BLaER1 (cell line): ENCODE results near the gene ZMAT3.

Source experiments
- H3K27ac ChIP-seq: shearing (Covaris generic); formaldehyde crosslinking; 2 replicates; pipeline ENCODE4 v1.8.1; 2022
- H3K27me3 ChIP-seq: shearing (Covaris generic); formaldehyde crosslinking; 2 replicates; pipeline ENCODE4 v1.8.1; 2022
- H3K36me3 ChIP-seq: shearing (Covaris generic); formaldehyde crosslinking; 2 replicates; pipeline ENCODE4 v1.8.1; 2022
- H3K4me1 ChIP-seq: shearing (Covaris generic); formaldehyde crosslinking; 2 replicates; pipeline ENCODE4 v1.8.1; 2022
- H3K4me2 ChIP-seq: shearing (Covaris generic); formaldehyde crosslinking; 2 replicates; pipeline ENCODE4 v1.8.1; 2022
- H3K4me3 ChIP-seq: shearing (Covaris generic); formaldehyde crosslinking; 2 replicates; pipeline ENCODE4 v1.8.1; 2022
- H3K9ac ChIP-seq: shearing (Covaris generic); formaldehyde crosslinking; 2 replicates; pipeline ENCODE4 v1.8.1; 2022
- H3K9me3 ChIP-seq: shearing (Covaris generic); formaldehyde crosslinking; 2 replicates; pipeline ENCODE4 v1.8.1; 2022
- H4K20me1 ChIP-seq: shearing (Covaris generic); formaldehyde crosslinking; 2 replicates; pipeline ENCODE4 v1.8.1; 2022
- Cebpa-rat ChIP-seq: shearing (Covaris generic); IDR thresholded peaks from 2 replicates; pipeline ENCODE4 v1.8.1; 2022

The ZMAT3 gene

GRCh38 chr3:179091113-179091512 is 19.5 kb upstream of the ZMAT3 start:
- H3K27ac ChIP-seq: no peak overlapping the region
- no peaks in the 10 kb centered on the region for H3K27me3 ChIP-seq
- no peaks in the 10 kb centered on the region; the same call in 1 of the 2 replicates for H3K4me1 ChIP-seq
- H4K20me1 ChIP-seq: no peaks in the 10 kb centered on the region
- TF ChIP-seq Cebpa-rat: no peak
- H3K4me3 ChIP-seq: no peak overlapping the region
- no peak overlapping the region for H3K9ac ChIP-seq
- no peaks in the 10 kb centered on the region for H3K36me3 ChIP-seq
- H3K4me2 ChIP-seq: no peak overlapping the region
- peaks cover 3% of the 10 kb centered on the region; the same call in 1 of the 2 replicates for H3K9me3 ChIP-seq

GRCh38 chr3:179088306-179088705 is 16.7 kb upstream of the ZMAT3 start:
- Histone ChIP-seq H3K36me3 (no peaks in the 10 kb centered on the region), H4K20me1 (no peaks in the 10 kb centered on the region), H3K9me3 (peaks cover 3% of the 10 kb centered on the region; the same call in 1 of the 2 replicates), H3K4me1 (peaks cover 5% of the 10 kb centered on the region), H3K4me3 (no peak overlapping the region), H3K9ac (no peak overlapping the region), H3K4me2 (no peak overlapping the region), H3K27ac (no peak overlapping the region), H3K27me3 (no peaks in the 10 kb centered on the region)
- TF ChIP-seq Cebpa-rat: no peak

- no peak for TF ChIP-seq Cebpa-rat
- no peaks in the 10 kb centered on the region for H3K36me3 ChIP-seq
- no peak overlapping the region for H3K27ac ChIP-seq
- no peaks in the 10 kb centered on the region for H4K20me1 ChIP-seq
- H3K9me3 ChIP-seq: peaks cover 3% of the 10 kb centered on the region; the same call in 1 of the 2 replicates
- no peaks in the 10 kb centered on the region for H3K27me3 ChIP-seq
- no peak overlapping the region for H3K4me3 ChIP-seq
- H3K9ac ChIP-seq: no peak overlapping the region
- peak overlapping the region; percentile 2; the same call in 1 of the 2 replicates for H3K4me2 ChIP-seq
- peaks cover 5% of the 10 kb centered on the region for H3K4me1 ChIP-seq
These were observed 12.4 kb upstream of the ZMAT3 start for GRCh38 chr3:179083977-179084376.

- H3K4me1 ChIP-seq: peaks cover 5% of the 10 kb centered on the region
- H3K27me3 ChIP-seq: no peaks in the 10 kb centered on the region
- no peaks in the 10 kb centered on the region for H3K36me3 ChIP-seq
- no peaks in the 10 kb centered on the region for H4K20me1 ChIP-seq
- H3K4me3 ChIP-seq: no peak overlapping the region
- H3K9me3 ChIP-seq: no peaks in the 10 kb centered on the region
- H3K27ac ChIP-seq: no peak overlapping the region
- no peak for TF ChIP-seq Cebpa-rat
- H3K4me2 ChIP-seq: no peak overlapping the region
- no peak overlapping the region for H3K9ac ChIP-seq
These were observed 10.8 kb upstream of the ZMAT3 start for GRCh38 chr3:179082416-179082815.

- H3K4me2 ChIP-seq: no peak overlapping the region
- no peaks in the 10 kb centered on the region for H3K9me3 ChIP-seq
- peaks cover 5% of the 10 kb centered on the region for H3K4me1 ChIP-seq
These were observed 10.3 kb upstream of the ZMAT3 start for GRCh38 chr3:179081885-179082284.

GRCh38 chr3:179079537-179079936 is 7.9 kb upstream of the ZMAT3 start:
- Histone ChIP-seq H3K27me3 (no peaks in the 10 kb centered on the region), H3K36me3 (no peaks in the 10 kb centered on the region), H4K20me1 (no peaks in the 10 kb centered on the region), H3K4me3 (no peak overlapping the region), H3K9me3 (no peaks in the 10 kb centered on the region), H3K9ac (no peak overlapping the region), H3K4me2 (no peak overlapping the region), H3K27ac (no peak overlapping the region), H3K4me1 (peaks cover 15% of the 10 kb centered on the region)
- no peak for TF ChIP-seq Cebpa-rat

More at GRCh38 chr3:179081885-179082284, 10.3 kb upstream of the ZMAT3 start:
- no peaks in the 10 kb centered on the region for H4K20me1 ChIP-seq
- H3K27ac ChIP-seq: no peak overlapping the region
- H3K27me3 ChIP-seq: no peaks in the 10 kb centered on the region
- no peaks in the 10 kb centered on the region for H3K36me3 ChIP-seq
- H3K9ac ChIP-seq: no peak overlapping the region
- no peak for TF ChIP-seq Cebpa-rat
- H3K4me3 ChIP-seq: no peak overlapping the region

- Histone ChIP-seq H3K4me2 (no peak overlapping the region), H4K20me1 (no peaks in the 10 kb centered on the region), H3K4me1 (peaks cover 32% of the 10 kb centered on the region), H3K27me3 (no peaks in the 10 kb centered on the region), H3K9ac (no peak overlapping the region), H3K27ac (no peak overlapping the region), H3K36me3 (no peaks in the 10 kb centered on the region), H3K9me3 (no peaks in the 10 kb centered on the region), H3K4me3 (no peak overlapping the region)
- no peak for TF ChIP-seq Cebpa-rat
These were observed 4.8 kb upstream of the ZMAT3 start for GRCh38 chr3:179076243-179077027.

GRCh38 chr3:179074656-179075055 is 3.0 kb upstream of the ZMAT3 start:
- Histone ChIP-seq H3K9me3 (no peaks in the 10 kb centered on the region), H3K4me3 (no peak overlapping the region), H3K27ac (no peak overlapping the region; the same call in 1 of the 2 replicates), H4K20me1 (no peaks in the 10 kb centered on the region), H3K4me1 (peaks cover 42% of the 10 kb centered on the region), H3K27me3 (no peaks in the 10 kb centered on the region), H3K36me3 (no peaks in the 10 kb centered on the region), H3K4me2 (peak overlapping the region; percentile 62), H3K9ac (no peak overlapping the region)
- no peak for TF ChIP-seq Cebpa-rat

GRCh38 chr3:179073816-179074215 is 2.2 kb upstream of the ZMAT3 start:
- no peak for TF ChIP-seq Cebpa-rat
- Histone ChIP-seq H3K4me1 (peaks cover 50% of the 10 kb centered on the region), H3K9me3 (no peaks in the 10 kb centered on the region), H3K4me2 (peak overlapping the region; percentile 62), H3K4me3 (no peak overlapping the region), H3K9ac (no peak overlapping the region), H3K27me3 (no peaks in the 10 kb centered on the region), H4K20me1 (no peaks in the 10 kb centered on the region), H3K36me3 (no peaks in the 10 kb centered on the region), H3K27ac (no peak overlapping the region)

GRCh38 chr3:179072100-179072438 is 460 bp upstream of the ZMAT3 start:
- H3K27ac ChIP-seq: peak overlapping the region; percentile 92
- H3K4me2 ChIP-seq: peak overlapping the region; percentile 91
- H3K9me3 ChIP-seq: no peaks in the 10 kb centered on the region
- peaks cover 12% of the 10 kb centered on the region; the same call in 1 of the 2 replicates for H4K20me1 ChIP-seq
- H3K27me3 ChIP-seq: no peaks in the 10 kb centered on the region
- peaks cover 68% of the 10 kb centered on the region for H3K4me1 ChIP-seq
- peaks cover 11% of the 10 kb centered on the region for H3K36me3 ChIP-seq
- H3K4me3 ChIP-seq: peak overlapping the region; percentile 85
- TF ChIP-seq Cebpa-rat: no peak
- peak overlapping the region; percentile 86 for H3K9ac ChIP-seq

- no peak for TF ChIP-seq Cebpa-rat
These were observed 634 bp downstream of the ZMAT3 start for GRCh38 chr3:179071027-179071322.

More at GRCh38 chr3:179071027-179071322, 634 bp downstream of the ZMAT3 start:
- H3K4me1 ChIP-seq: peaks cover 76% of the 10 kb centered on the region
- H3K9ac ChIP-seq: peak overlapping the region; percentile 86
- peaks cover 22% of the 10 kb centered on the region for H3K36me3 ChIP-seq
- no peaks in the 10 kb centered on the region for H3K9me3 ChIP-seq
- H3K27ac ChIP-seq: peak overlapping the region; percentile 92
- H3K27me3 ChIP-seq: no peaks in the 10 kb centered on the region
- H3K4me2 ChIP-seq: peak overlapping the region; percentile 91
- peaks cover 22% of the 10 kb centered on the region; the same call in 1 of the 2 replicates for H4K20me1 ChIP-seq
- peak overlapping the region; percentile 85 for H3K4me3 ChIP-seq
